Measurements from ENCODE around the gene ZFAND2A. TPM values are rescaled to one million over a fixed set of nuclear protein-coding genes. Genes with fewer than 3 reads are reported as not detected.
"Not testable (repeated sequence)": the region's sequence is repeated elsewhere in the genome, so short reads cannot be mapped to it uniquely, and the experiment has no call there.

ZFAND2A gene
- total RNA-seq, 1 donor from 2014 or later = 6.6 TPM

GRCh38 chr7:1156782-1157535 is 3.0 kb downstream of the ZFAND2A start:
- no peak for TF ChIP-seq CTCF (IDR thresholded peaks at IDR 0.05; ENCODE audit: borderline replicate concordance)
- intact Hi-C loops (cut with micrococcal nuclease) = no loop called here
- peaks cover 57% of the 10 kb centered on the region for H3K36me3 ChIP-seq
- no peaks in the 10 kb centered on the region for H3K27me3 ChIP-seq (ENCODE audit: low read depth)
- H3K4me3 ChIP-seq = no peak overlapping the region
- no peak overlapping the region for H3K27ac ChIP-seq (replicated peaks)
- H3K9me3 ChIP-seq (replicated peaks) = no peaks in the 10 kb centered on the region
- peaks cover 34% of the 10 kb centered on the region for H3K4me1 ChIP-seq
- DNase-seq = no peak

DNA sequence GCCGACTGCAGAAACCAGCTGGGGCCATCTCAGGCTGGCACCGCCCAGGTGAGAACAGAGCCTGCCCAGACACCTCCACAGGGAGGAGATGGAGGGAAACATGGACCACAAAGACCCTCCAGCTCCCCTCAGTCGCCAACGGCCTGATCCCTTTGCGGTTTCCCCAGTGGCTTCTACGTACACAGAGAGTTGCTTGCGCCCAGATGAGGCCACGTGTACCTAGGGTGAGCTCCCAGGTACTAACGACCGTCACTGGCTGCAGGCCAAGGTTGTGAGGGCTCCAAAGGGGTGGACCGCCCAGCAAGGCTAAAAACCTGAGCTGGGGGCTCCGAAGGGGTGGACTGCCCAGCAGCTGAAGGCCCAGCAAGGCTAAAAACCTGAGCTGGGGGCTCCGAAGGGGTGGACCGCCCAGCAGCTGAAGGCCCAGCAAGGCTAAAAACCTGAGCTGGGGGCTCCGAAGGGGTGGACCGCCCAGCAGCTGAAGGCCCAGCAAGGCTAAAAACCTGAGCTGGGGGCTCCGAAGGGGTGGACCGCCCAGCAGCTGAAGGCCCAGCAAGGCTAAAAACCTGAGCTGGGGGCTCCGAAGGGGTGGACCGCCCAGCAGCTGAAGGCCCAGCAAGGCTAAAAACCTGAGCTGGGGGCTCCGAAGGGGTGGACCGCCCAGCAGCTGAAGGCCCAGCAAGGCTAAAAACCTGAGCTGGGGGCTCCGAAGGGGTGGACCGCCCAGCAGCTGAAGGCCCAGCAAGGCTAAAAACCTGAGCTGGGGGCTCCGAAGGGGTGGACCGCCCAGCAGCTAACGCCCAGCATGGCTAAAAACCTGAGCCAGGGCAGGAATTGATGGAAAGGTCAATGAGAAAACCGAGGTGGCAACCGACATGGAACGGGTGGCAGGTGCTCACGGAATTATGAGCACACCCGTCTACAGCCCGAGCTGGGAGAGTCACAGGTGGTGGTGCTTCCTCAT is 3.9 kb downstream of the ZFAND2A start:
- H3K4me3 ChIP-seq; H3K27me3 ChIP-seq (ENCODE audit: low read depth); H3K9me3 ChIP-seq (replicated peaks); intact Hi-C loops (cut with micrococcal nuclease); DNase-seq; H3K27ac ChIP-seq (replicated peaks): not testable (repeated sequence)
- H3K36me3 ChIP-seq = peaks cover 64% of the 10 kb centered on the region
- peaks cover 29% of the 10 kb centered on the region for H3K4me1 ChIP-seq

DNA sequence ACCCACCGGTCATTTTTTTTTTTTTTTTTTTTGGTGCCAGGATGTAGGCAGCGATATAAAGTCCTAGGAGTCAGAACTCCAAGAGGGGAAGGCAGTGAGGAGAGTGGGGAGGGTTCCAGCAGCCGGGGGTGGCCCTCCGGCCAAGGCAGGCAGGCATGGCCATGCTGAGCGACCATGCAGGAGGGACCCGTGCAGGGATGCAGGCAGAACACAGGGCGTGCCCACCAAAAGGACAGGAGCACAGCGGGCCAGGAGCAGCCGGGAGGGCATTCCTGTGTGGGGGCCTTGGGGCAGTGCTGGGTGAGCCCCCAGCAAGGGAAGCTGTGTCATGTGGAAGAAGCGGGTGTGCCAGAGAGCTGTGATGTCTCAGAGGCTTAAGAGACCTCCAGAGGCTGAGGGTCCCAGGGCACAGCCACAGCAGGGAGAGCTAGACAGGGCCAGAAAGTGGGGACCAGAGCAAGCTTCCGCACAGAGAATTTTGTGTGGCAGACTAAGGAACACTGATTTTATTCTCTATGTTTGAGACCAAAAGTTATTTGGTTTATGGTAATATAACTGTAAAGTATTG is 5.7 kb downstream of the ZFAND2A start:
- peaks cover 17% of the 10 kb centered on the region for H3K4me1 ChIP-seq
- no peak for DNase-seq
- H3K36me3 ChIP-seq = peaks cover 77% of the 10 kb centered on the region
- intact Hi-C loops (cut with micrococcal nuclease) = no loop called here
- no peak for TF ChIP-seq CTCF (IDR thresholded peaks at IDR 0.05; ENCODE audit: borderline replicate concordance)
- H3K4me3 ChIP-seq = no peak overlapping the region
- H3K27me3 ChIP-seq (ENCODE audit: low read depth) = no peaks in the 10 kb centered on the region
- H3K9me3 ChIP-seq (replicated peaks) = no peaks in the 10 kb centered on the region
- H3K27ac ChIP-seq (replicated peaks) = no peak overlapping the region

- no peaks in the 10 kb centered on the region for H3K27me3 ChIP-seq (ENCODE audit: low read depth)
Observed at GRCh38 chr7:1152492-1152891, 7.5 kb downstream of the ZFAND2A start.

DNA sequence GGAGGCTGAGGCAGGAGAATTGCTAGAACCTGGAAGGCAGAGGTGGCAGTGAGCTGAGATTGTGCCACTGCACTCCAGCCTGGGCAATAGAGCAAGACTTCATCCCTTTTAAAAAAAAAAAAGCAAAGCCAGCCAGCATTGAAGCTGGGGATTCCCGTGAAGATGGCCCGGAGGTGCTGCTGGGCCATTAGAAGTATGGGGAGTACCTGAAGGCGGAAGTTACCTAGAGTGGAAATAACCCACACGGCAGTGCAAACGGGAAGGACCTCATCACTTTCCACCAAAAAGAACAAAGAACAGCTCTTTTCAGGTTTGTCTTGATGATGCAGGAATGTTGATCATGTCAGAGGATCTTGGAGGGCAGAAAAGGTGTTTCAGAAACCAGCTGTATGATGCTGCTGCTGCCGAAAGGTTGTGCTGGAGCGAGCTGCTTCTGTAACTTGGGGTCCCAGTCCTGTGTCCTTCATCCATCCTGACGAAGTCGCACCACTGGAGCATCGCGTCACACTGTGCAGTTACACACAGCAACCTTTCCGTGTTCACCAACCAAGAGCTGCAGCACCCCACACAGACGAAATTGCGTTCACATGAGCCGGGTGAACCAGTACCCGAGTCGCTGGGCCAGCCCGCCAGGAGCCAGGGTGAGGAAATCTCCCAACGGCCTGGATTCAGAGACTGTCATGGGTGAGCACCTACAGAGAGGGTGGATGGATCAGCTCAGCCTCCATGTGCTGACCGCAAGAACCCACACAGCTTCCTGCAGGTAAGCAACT is 8.2 kb downstream of the ZFAND2A start:
- H3K9me3 ChIP-seq (replicated peaks) = no peaks in the 10 kb centered on the region
- H3K4me1 ChIP-seq = no peaks in the 10 kb centered on the region
- TF ChIP-seq CTCF (IDR thresholded peaks at IDR 0.05; ENCODE audit: borderline replicate concordance) = no peak
- H3K27me3 ChIP-seq (ENCODE audit: low read depth) = no peaks in the 10 kb centered on the region
- intact Hi-C loops (cut with micrococcal nuclease) = no loop called here
- H3K4me3 ChIP-seq = no peak overlapping the region
- H3K27ac ChIP-seq (replicated peaks) = no peak overlapping the region
- no peak for DNase-seq
- peaks cover 65% of the 10 kb centered on the region for H3K36me3 ChIP-seq

More at GRCh38 chr7:1152492-1152891, 7.5 kb downstream of the ZFAND2A start:
- Histone ChIP-seq H3K4me1 (peaks cover under 1% of the 10 kb centered on the region), H3K9me3 (replicated peaks) (no peaks in the 10 kb centered on the region), H3K4me3 (no peak overlapping the region), H3K36me3 (peaks cover 72% of the 10 kb centered on the region), H3K27ac (replicated peaks) (no peak overlapping the region)
- intact Hi-C loops (cut with micrococcal nuclease) = no loop called here
- TF ChIP-seq CTCF (IDR thresholded peaks at IDR 0.05; ENCODE audit: borderline replicate concordance) = no peak
- DNase-seq = no peak
